Measurements from ENCODE around the gene ANKS6.

ANKS6 gene

GRCh38 chr9:98790842-98791607 is 5.3 kb downstream of the ANKS6 start:
- Mint-ChIP-seq H3K27ac (no peak overlapping the region), H3K4me3 (no peak overlapping the region), H3K27me3 (no peaks in the 10 kb centered on the region), H3K9me3 (no peaks in the 10 kb centered on the region), H3K4me1 (ENCODE audit: low read depth) (peaks cover 27% of the 10 kb centered on the region), H3K36me3 (ENCODE audit: low read depth) (peaks cover 15% of the 10 kb centered on the region)

- Mint-ChIP-seq H3K4me1 (ENCODE audit: low read depth) (peaks cover 21% of the 10 kb centered on the region), H3K27me3 (no peaks in the 10 kb centered on the region), H3K4me3 (no peak overlapping the region), H3K27ac (no peak overlapping the region), H3K9me3 (no peaks in the 10 kb centered on the region), H3K36me3 (ENCODE audit: low read depth) (peaks cover 15% of the 10 kb centered on the region)
Measured at GRCh38 chr9:98790134-98790841, 6.1 kb downstream of the ANKS6 start.

- no peaks in the 10 kb centered on the region for H3K9me3 Mint-ChIP-seq
- H3K27me3 Mint-ChIP-seq, result no peaks in the 10 kb centered on the region
- peaks cover 15% of the 10 kb centered on the region for H3K36me3 Mint-ChIP-seq (ENCODE audit: low read depth)
Measured at GRCh38 chr9:98789483-98790133, 6.7 kb downstream of the ANKS6 start.

GRCh38 chr9:98787766-98788335 is 8.5 kb downstream of the ANKS6 start:
- Mint-ChIP-seq H3K27ac (no peak overlapping the region), H3K4me3 (no peak overlapping the region)

More at GRCh38 chr9:98789483-98790133, 6.7 kb downstream of the ANKS6 start:
- Mint-ChIP-seq H3K27ac (no peak overlapping the region), H3K4me1 (ENCODE audit: low read depth) (peaks cover 15% of the 10 kb centered on the region), H3K4me3 (no peak overlapping the region)

GRCh38 chr9:98786750-98787510 is 9.4 kb downstream of the ANKS6 start:
- H3K27ac Mint-ChIP-seq, result no peak overlapping the region
- H3K36me3 Mint-ChIP-seq (ENCODE audit: low read depth), result peaks cover 36% of the 10 kb centered on the region
- H3K4me3 Mint-ChIP-seq, result no peak overlapping the region
- peaks cover 2% of the 10 kb centered on the region for H3K4me1 Mint-ChIP-seq (ENCODE audit: low read depth)
- H3K9me3 Mint-ChIP-seq, result no peaks in the 10 kb centered on the region
- H3K27me3 Mint-ChIP-seq, result no peaks in the 10 kb centered on the region

More at GRCh38 chr9:98787766-98788335, 8.5 kb downstream of the ANKS6 start:
- peaks cover 27% of the 10 kb centered on the region for H3K36me3 Mint-ChIP-seq (ENCODE audit: low read depth)
- peaks cover 9% of the 10 kb centered on the region for H3K4me1 Mint-ChIP-seq (ENCODE audit: low read depth)
- no peaks in the 10 kb centered on the region for H3K9me3 Mint-ChIP-seq
- no peaks in the 10 kb centered on the region for H3K27me3 Mint-ChIP-seq

- H3K4me1 Mint-ChIP-seq (ENCODE audit: low read depth), result no peaks in the 10 kb centered on the region
- no peak overlapping the region for H3K27ac Mint-ChIP-seq
- no peak overlapping the region for H3K4me3 Mint-ChIP-seq
- H3K27me3 Mint-ChIP-seq, result no peaks in the 10 kb centered on the region
- H3K9me3 Mint-ChIP-seq, result no peaks in the 10 kb centered on the region
- peaks cover 40% of the 10 kb centered on the region for H3K36me3 Mint-ChIP-seq (ENCODE audit: low read depth)
Measured at GRCh38 chr9:98784831-98785806, 11.2 kb downstream of the ANKS6 start.

- Mint-ChIP-seq H3K27me3 (no peaks in the 10 kb centered on the region), H3K9me3 (no peaks in the 10 kb centered on the region), H3K27ac (no peak overlapping the region), H3K4me1 (ENCODE audit: low read depth) (no peaks in the 10 kb centered on the region), H3K36me3 (ENCODE audit: low read depth) (peaks cover 33% of the 10 kb centered on the region), H3K4me3 (no peak overlapping the region)
Measured at GRCh38 chr9:98783518-98784226, 12.7 kb downstream of the ANKS6 start.

GRCh38 chr9:98781588-98782383 is 14.6 kb downstream of the ANKS6 start:
- peaks cover 29% of the 10 kb centered on the region for H3K36me3 Mint-ChIP-seq (ENCODE audit: low read depth)
- H3K4me1 Mint-ChIP-seq (ENCODE audit: low read depth), result no peaks in the 10 kb centered on the region
- no peaks in the 10 kb centered on the region for H3K9me3 Mint-ChIP-seq
- H3K27me3 Mint-ChIP-seq, result no peaks in the 10 kb centered on the region
- H3K27ac Mint-ChIP-seq, result no peak overlapping the region
- H3K4me3 Mint-ChIP-seq, result no peak overlapping the region

- Mint-ChIP-seq H3K36me3 (ENCODE audit: low read depth) (peaks cover 29% of the 10 kb centered on the region), H3K27me3 (no peaks in the 10 kb centered on the region), H3K9me3 (no peaks in the 10 kb centered on the region), H3K27ac (no peak overlapping the region), H3K4me3 (no peak overlapping the region), H3K4me1 (ENCODE audit: low read depth) (no peaks in the 10 kb centered on the region)
Measured at GRCh38 chr9:98780059-98780749, 16.2 kb downstream of the ANKS6 start.

GRCh38 chr9:98778711-98779530 is 17.4 kb downstream of the ANKS6 start:
- peaks cover 25% of the 10 kb centered on the region for H3K36me3 Mint-ChIP-seq (ENCODE audit: low read depth)
- no peaks in the 10 kb centered on the region for H3K9me3 Mint-ChIP-seq
- H3K4me1 Mint-ChIP-seq (ENCODE audit: low read depth), result no peaks in the 10 kb centered on the region
- no peaks in the 10 kb centered on the region for H3K27me3 Mint-ChIP-seq
- no peak overlapping the region for H3K4me3 Mint-ChIP-seq
- H3K27ac Mint-ChIP-seq, result no peak overlapping the region

GRCh38 chr9:98778251-98778650 is 18.1 kb downstream of the ANKS6 start:
- Mint-ChIP-seq H3K36me3 (ENCODE audit: low read depth) (peaks cover 26% of the 10 kb centered on the region), H3K4me1 (ENCODE audit: low read depth) (no peaks in the 10 kb centered on the region), H3K9me3 (no peaks in the 10 kb centered on the region)

More at GRCh38 chr9:98778251-98778650, 18.1 kb downstream of the ANKS6 start:
- Mint-ChIP-seq H3K27ac (no peak overlapping the region), H3K4me3 (no peak overlapping the region), H3K27me3 (no peaks in the 10 kb centered on the region)

Measured in stimulated activated naive CD8-positive, alpha-beta T cell treated with anti-CD3 and anti-CD28 coated beads, Interleukin-15, Interleukin-2, amounts not matched to agents 100 ng/mL and 50 ng/mL, for 24 hours (primary cell).